SH-SY5Y (cell line): ENCODE measurements around the gene C11orf68.

Experiments
- GATA2 ChIP-seq: IDR thresholded peaks from 2 replicates; pipeline ENCODE4 v1.6.1; 2011; ENCODE audit warnings: mild to moderate bottlenecking, low read depth, low read length
- GATA3 ChIP-seq: IDR thresholded peaks from 2 replicates; pipeline ENCODE4 v1.6.1; 2011; ENCODE audit warnings: low read depth, mild to moderate bottlenecking, low read length, moderate library complexity

GRCh38 chr11:65900125-65900898 lies 18.6 kb downstream of the C11orf68 start, which contains the start of gene FOSL1:
- TF ChIP-seq GATA3 (no peak), GATA2 (no peak)
